GM19193 (cell line): ENCODE results near the gene MED26.
A peak's percentile ranks its signal among the peaks of the same experiment; 100 is the strongest.

ENCODE experiments used
- POLR2A ChIP-seq: IDR thresholded peaks from 4 replicates; pipeline ENCODE4 v1.6.1; 2011; ENCODE audit not compliant: insufficient read depth, insufficient read length; ENCODE audit errors: extremely low read depth

MED26 gene

GRCh38 chr19:16587833-16588823, 39.9 kb downstream of the MED26 start:
- peak; percentile 84 for TF ChIP-seq POLR2A

- peak; percentile 64 for TF ChIP-seq POLR2A
Measured at GRCh38 chr19:16586991-16587832, 40.8 kb downstream of the MED26 start.

- no peak for TF ChIP-seq POLR2A
Measured at GRCh38 chr19:16586477-16586871, 41.5 kb downstream of the MED26 start.

- TF ChIP-seq POLR2A = peak; percentile 74
Measured at GRCh38 chr19:16585808-16586476, 42.1 kb downstream of the MED26 start.

GRCh38 chr19:16585094-16585801, 42.8 kb downstream of the MED26 start:
- TF ChIP-seq POLR2A = peak; percentile 59

- peak; percentile 98 for TF ChIP-seq POLR2A
Measured at GRCh38 chr19:16584248-16585093, 43.5 kb downstream of the MED26 start.

- no peak for TF ChIP-seq POLR2A
Measured at GRCh38 chr19:16582486-16583261, 45.3 kb downstream of the MED26 start.

- TF ChIP-seq POLR2A = no peak
Measured at GRCh38 chr19:16581971-16582343, 46.0 kb downstream of the MED26 start.

GRCh38 chr19:16581145-16581970, 46.6 kb downstream of the MED26 start:
- TF ChIP-seq POLR2A = no peak

GRCh38 chr19:16579381-16579780, 48.6 kb downstream of the MED26 start:
- TF ChIP-seq POLR2A = no peak

GRCh38 chr19:16577531-16577985, 50.4 kb downstream of the MED26 start:
- no peak for TF ChIP-seq POLR2A
